Ishikawa (cell line): Measurements from ENCODE around the gene PCP4L1.

Source experiments
- CEBPB ChIP-seq: IDR thresholded peaks from 2 replicates; pipeline ENCODE4 v1.6.1; 2012
- CREB1 ChIP-seq: IDR thresholded peaks from 2 replicates; pipeline ENCODE4 v1.6.1; 2012; ENCODE audit warnings: low read depth
- EP300 ChIP-seq: IDR thresholded peaks from 2 replicates; pipeline ENCODE4 v1.6.1; 2012; ENCODE audit warnings: borderline replicate concordance
- RAD21 ChIP-seq: IDR thresholded peaks from 2 replicates; pipeline ENCODE4 v1.6.1; 2012; ENCODE audit warnings: low read depth
- TEAD4 ChIP-seq: IDR thresholded peaks from 2 replicates; pipeline ENCODE4 v1.6.1; 2012

DNA sequence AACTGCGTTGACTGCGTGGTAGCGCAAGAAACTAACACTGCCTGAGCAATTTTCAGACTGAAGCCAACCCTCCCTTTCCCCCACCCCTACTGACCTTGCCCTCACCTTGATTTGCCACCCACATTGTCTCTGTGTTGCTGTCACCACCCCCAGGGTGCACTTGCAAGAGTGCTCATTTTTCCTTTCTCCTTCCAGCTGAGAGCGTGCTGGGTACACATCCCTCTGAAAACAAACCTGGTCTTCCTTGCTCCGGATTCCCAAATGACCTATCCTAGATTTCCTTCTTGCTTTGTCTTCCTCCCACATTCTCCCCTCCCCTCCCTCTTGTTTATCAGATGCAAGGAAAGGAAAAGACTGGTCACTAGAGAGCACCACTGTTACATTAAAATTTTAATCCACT, 27.0 kb downstream of the PCP4L1 start:
- TF ChIP-seq CEBPB = no peak
- TF ChIP-seq EP300 = no peak
- no peak for TF ChIP-seq CREB1
- TF ChIP-seq RAD21 = no peak
- TF ChIP-seq TEAD4 = no peak
